ENCODE results near the gene MYB.

MYB gene

DNA sequence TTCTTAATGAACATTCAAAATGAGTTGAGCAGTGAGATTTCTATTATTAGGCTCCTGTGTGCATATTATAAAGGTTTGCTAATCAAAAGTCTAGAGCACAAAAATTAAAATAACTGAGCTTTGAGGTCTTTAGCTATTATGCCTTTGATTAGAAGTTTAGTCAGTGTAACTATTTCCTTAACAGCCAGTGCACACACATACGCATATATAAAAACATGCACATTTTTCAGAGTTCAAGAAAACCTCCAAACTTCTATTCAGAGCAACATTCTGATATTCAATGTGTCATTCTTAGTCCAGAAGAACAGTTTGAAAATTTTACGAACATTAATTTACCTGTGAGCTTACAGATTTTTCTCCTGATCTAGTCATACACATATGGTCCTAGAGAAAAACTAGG is 48.3 kb upstream of the MYB start:
- H3K4me3 ChIP-seq (ENCODE audit: low read depth, low read length) = no peak overlapping the region
- H3K27ac ChIP-seq (ENCODE audit: extremely low read depth, low read depth, low read length) = no peak overlapping the region
- TF ChIP-seq, protein P1, sequence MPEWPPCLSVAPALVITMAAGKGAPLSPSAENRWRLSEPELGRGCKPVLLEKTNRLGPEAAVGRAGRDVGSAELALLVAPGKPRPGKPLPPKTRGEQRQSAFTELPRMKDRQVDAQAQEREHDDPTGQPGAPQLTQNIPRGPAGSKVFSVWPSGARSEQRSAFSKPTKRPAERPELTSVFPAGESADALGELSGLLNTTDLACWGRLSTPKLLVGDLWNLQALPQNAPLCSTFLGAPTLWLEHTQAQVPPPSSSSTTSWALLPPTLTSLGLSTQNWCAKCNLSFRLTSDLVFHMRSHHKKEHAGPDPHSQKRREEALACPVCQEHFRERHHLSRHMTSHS (tag by site-specific recombination; IDR thresholded peaks at IDR 0.05) = no peak
- no peak for TF ChIP-seq ZEB2 (tag by site-specific recombination; IDR thresholded peaks at IDR 0.05)
- TF ChIP-seq ZNF624 (tag by site-specific recombination; IDR thresholded peaks at IDR 0.05) = no peak
- no peak for TF ChIP-seq YY2 (tag by site-specific recombination; IDR thresholded peaks at IDR 0.05)
- no peak for TF ChIP-seq ZNF777 (tag by site-specific recombination; IDR thresholded peaks at IDR 0.05; ENCODE audit: borderline replicate concordance)
- TF ChIP-seq, protein P2, sequence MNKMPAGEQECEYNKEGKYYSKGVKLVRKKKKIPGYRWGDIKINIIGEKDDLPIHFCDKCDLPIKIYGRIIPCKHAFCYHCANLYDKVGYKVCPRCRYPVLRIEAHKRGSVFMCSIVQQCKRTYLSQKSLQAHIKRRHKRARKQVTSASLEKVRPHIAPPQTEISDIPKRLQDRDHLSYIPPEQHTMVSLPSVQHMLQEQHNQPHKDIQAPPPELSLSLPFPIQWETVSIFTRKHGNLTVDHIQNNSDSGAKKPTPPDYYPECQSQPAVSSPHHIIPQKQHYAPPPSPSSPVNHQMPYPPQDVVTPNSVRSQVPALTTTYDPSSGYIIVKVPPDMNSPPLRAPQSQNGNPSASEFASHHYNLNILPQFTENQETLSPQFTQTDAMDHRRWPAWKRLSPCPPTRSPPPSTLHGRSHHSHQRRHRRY (tag by site-specific recombination; IDR thresholded peaks at IDR 0.05) = no peak
- no peak for TF ChIP-seq ZFP41 (tag by site-specific recombination; IDR thresholded peaks at IDR 0.05; ENCODE audit: borderline replicate concordance)
- TF ChIP-seq, protein P3, sequence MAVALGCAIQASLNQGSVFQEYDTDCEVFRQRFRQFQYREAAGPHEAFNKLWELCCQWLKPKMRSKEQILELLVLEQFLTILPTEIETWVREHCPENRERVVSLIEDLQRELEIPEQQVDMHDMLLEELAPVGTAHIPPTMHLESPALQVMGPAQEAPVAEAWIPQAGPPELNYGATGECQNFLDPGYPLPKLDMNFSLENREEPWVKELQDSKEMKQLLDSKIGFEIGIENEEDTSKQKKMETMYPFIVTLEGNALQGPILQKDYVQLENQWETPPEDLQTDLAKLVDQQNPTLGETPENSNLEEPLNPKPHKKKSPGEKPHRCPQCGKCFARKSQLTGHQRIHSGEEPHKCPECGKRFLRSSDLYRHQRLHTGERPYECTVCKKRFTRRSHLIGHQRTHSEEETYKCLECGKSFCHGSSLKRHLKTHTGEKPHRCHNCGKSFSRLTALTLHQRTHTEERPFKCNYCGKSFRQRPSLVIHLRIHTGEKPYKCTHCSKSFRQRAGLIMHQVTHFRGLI (tag by site-specific recombination; IDR thresholded peaks at IDR 0.05) = no peak
- TF ChIP-seq GLI2 (tag by site-specific recombination; IDR thresholded peaks at IDR 0.05; ENCODE audit: borderline replicate concordance, low read depth) = no peak
- TF ChIP-seq ZSCAN23 (tag by site-specific recombination; IDR thresholded peaks at IDR 0.05) = no peak
- no peak for TF ChIP-seq ZIC2 (tag by site-specific recombination; IDR thresholded peaks at IDR 0.05)
- no peak for TF ChIP-seq ZNF561 (tag by site-specific recombination; IDR thresholded peaks at IDR 0.05; ENCODE audit: borderline replicate concordance)
- no peak for TF ChIP-seq ZBTB8A (tag by site-specific recombination; IDR thresholded peaks at IDR 0.05)
- no peaks in the 10 kb centered on the region for H3K9me3 ChIP-seq (ENCODE audit: control insufficient read depth, insufficient read depth, low read depth, low read length)
- POLR2A ChIA-PET = no interaction called here
- no peaks in the 10 kb centered on the region for H3K4me1 ChIP-seq (ENCODE audit: control insufficient read depth, insufficient read depth, low read length)
- H3K36me3 ChIP-seq (ENCODE audit: control insufficient read depth in 2 of 2, insufficient read depth in 1 of 2, low read length in 2 of 2) = no peaks in the 10 kb centered on the region
- CTCF ChIA-PET = interaction anchor here (0.6 to 0.7 kb wide), 2 partner anchors 511 to 1677 kb away, joined by 3 read pairs; no protein-coding TSS in a partner anchor

DNA sequence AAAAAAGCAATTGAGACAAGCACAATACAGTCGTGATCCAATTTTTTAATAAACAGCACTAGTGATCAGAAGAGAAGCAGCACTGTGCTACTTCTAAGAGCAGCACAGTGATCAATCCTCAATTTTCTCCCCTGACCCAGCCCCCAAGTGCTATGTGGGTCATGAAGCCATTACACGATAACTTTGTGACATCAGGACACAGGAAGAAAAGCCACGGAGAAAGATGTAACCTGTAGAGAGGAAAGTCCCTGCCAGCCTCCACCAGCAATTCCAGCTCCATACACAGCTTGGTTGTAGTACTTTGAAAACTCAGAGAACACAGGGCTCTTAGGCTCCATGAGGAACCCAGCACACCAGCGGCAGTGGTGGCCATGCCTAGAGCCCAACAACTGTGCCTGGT is 45.3 kb upstream of the MYB start:
- TF ChIP-seq ZNF658 (tag by site-specific recombination; IDR thresholded peaks at IDR 0.05) (no peak), ZNF140 (tag by site-specific recombination; IDR thresholded peaks at IDR 0.05) (peak; percentile 28; the same call in 1 of the 2 replicates)
- ChIA-PET CTCF (interaction anchor here (0.7 to 1.3 kb wide), 3 partner anchors 8 to 288 kb away, joined by 3 to 5 read pairs (median 4); no protein-coding TSS in a partner anchor), POLR2A (no interaction called here)
- no peaks in the 10 kb centered on the region for H3K36me3 ChIP-seq (ENCODE audit: control insufficient read depth in 2 of 2, insufficient read depth in 1 of 2, low read length in 2 of 2)
- no peaks in the 10 kb centered on the region for H3K9me3 ChIP-seq (ENCODE audit: control insufficient read depth, insufficient read depth, low read depth, low read length)
- H3K4me3 ChIP-seq (ENCODE audit: low read depth, low read length) = no peak overlapping the region
- no peaks in the 10 kb centered on the region for H3K4me1 ChIP-seq (ENCODE audit: control insufficient read depth, insufficient read depth, low read length)
- H3K27ac ChIP-seq (ENCODE audit: extremely low read depth, low read depth, low read length) = no peak overlapping the region

DNA sequence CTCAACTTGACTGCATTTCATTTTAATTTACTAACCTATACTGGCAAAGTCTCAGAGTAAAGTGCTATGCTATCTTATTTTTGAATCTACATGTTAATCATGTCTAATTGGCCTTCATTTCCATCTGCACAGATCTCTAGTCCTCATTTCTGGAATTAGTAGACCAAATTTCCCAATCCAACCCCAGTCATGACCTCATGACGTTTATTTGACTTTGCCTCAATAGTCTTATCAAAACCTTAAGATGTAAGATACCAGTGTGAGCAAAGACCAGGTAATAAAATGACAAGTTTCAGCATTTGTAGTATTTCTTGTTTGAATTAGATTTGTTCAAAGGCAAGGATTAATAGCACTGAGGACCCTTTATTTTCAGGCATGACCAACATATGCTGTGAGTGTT is 43.3 kb upstream of the MYB start:
- no peak for TF ChIP-seq ZNF600 (tag by site-specific recombination; IDR thresholded peaks at IDR 0.05)
- TF ChIP-seq, protein P4, sequence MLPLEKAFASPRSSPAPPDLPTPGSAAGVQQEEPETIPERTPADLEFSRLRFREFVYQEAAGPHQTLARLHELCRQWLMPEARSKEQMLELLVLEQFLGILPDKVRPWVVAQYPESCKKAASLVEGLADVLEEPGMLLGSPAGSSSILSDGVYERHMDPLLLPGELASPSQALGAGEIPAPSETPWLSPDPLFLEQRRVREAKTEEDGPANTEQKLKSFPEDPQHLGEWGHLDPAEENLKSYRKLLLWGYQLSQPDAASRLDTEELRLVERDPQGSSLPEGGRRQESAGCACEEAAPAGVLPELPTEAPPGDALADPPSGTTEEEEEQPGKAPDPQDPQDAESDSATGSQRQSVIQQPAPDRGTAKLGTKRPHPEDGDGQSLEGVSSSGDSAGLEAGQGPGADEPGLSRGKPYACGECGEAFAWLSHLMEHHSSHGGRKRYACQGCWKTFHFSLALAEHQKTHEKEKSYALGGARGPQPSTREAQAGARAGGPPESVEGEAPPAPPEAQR (tag by site-specific recombination; IDR thresholded peaks at IDR 0.05) = no peak
- TF ChIP-seq ZNF626 (tag by site-specific recombination; IDR thresholded peaks at IDR 0.05) = no peak
- TF ChIP-seq ZBTB17 (tag by site-specific recombination; IDR thresholded peaks at IDR 0.05) = peak; percentile 21; the same call in 1 of the 2 replicates
- TF ChIP-seq PRDM1 (tag by site-specific recombination; IDR thresholded peaks at IDR 0.05) = no peak
- TF ChIP-seq ZSCAN30 (tag by site-specific recombination; IDR thresholded peaks at IDR 0.05) = no peak
- TF ChIP-seq ZNF404 (tag by site-specific recombination; IDR thresholded peaks at IDR 0.05) = no peak
- no peak for TF ChIP-seq ZNF768 (tag by site-specific recombination; IDR thresholded peaks at IDR 0.05)
- Histone ChIP-seq H3K27ac (ENCODE audit: extremely low read depth, low read depth, low read length) (no peak overlapping the region), H3K9me3 (ENCODE audit: control insufficient read depth, insufficient read depth, low read depth, low read length) (no peaks in the 10 kb centered on the region), H3K4me3 (ENCODE audit: low read depth, low read length) (no peak overlapping the region), H3K4me1 (ENCODE audit: control insufficient read depth, insufficient read depth, low read length) (no peaks in the 10 kb centered on the region), H3K36me3 (ENCODE audit: control insufficient read depth in 2 of 2, insufficient read depth in 1 of 2, low read length in 2 of 2) (no peaks in the 10 kb centered on the region)
- CTCF ChIA-PET = no interaction called here
- POLR2A ChIA-PET = no interaction called here

Data from HEK293 (cell line).